H9 (cell line): ENCODE measurements around the gene RPGR. TPM values are rescaled to one million over a fixed set of nuclear protein-coding genes. Genes with fewer than 3 reads are reported as not detected.

Experiments used
- DNase-seq: peaks from one replicate; pipeline ENCODE4 v3.0.0-alpha.2; 2017
- H2AFZ ChIP-seq: one replicate; pipeline ENCODE4 v1.6.1; 2013; ENCODE audit warnings: mild to moderate bottlenecking, low read length, control low read depth, moderate library complexity
- H2AK5ac ChIP-seq: 2 replicates; pipeline ENCODE4 v1.6.1; 2013; ENCODE audit warnings: low read length, control low read depth, mixed read lengths; ENCODE audit not compliant: insufficient read length
- H2BK120ac ChIP-seq: one replicate; pipeline ENCODE4 v1.6.1; 2013; ENCODE audit warnings: low read depth, mild to moderate bottlenecking, low read length, control low read depth, inconsistent platforms; ENCODE audit not compliant: poor library complexity, severe bottlenecking
- H2BK12ac ChIP-seq: 2 replicates; pipeline ENCODE4 v1.6.1; 2013; ENCODE audit warnings: low read length, control low read depth, mixed read lengths, low read depth; ENCODE audit not compliant: insufficient read length
- H2BK15ac ChIP-seq: 2 replicates; pipeline ENCODE4 v1.6.1; 2013; ENCODE audit warnings: low read depth, low read length, control low read depth
- H2BK20ac ChIP-seq: one replicate; pipeline ENCODE4 v1.6.1; 2013; ENCODE audit warnings: low read depth, mild to moderate bottlenecking, low read length, control low read depth, inconsistent platforms; ENCODE audit not compliant: poor library complexity, severe bottlenecking
- H2BK5ac ChIP-seq: 2 replicates; pipeline ENCODE4 v1.6.1; 2013; ENCODE audit warnings: low read length, control low read depth, mixed read lengths; ENCODE audit not compliant: insufficient read length
- H3K14ac ChIP-seq: 2 replicates; pipeline ENCODE4 v1.6.1; 2013; ENCODE audit warnings: low read length, control low read depth; ENCODE audit not compliant: insufficient read depth
- H3K18ac ChIP-seq: 2 replicates; pipeline ENCODE4 v1.6.1; 2013; ENCODE audit warnings: low read depth, mild to moderate bottlenecking, mixed read lengths, low read length, control low read depth; ENCODE audit not compliant: insufficient read length
- H3K23ac ChIP-seq: 2 replicates; pipeline ENCODE4 v1.6.1; 2013; ENCODE audit warnings: low read length, control low read depth, mixed read lengths, low read depth; ENCODE audit not compliant: insufficient read length
- H3K23me2 ChIP-seq: 2 replicates; pipeline ENCODE4 v1.6.1; 2013; ENCODE audit warnings: low read depth, mild to moderate bottlenecking, mixed read lengths, low read length, control low read depth; ENCODE audit not compliant: insufficient read length, poor library complexity, severe bottlenecking
- H3K27ac ChIP-seq: 2 replicates; pipeline ENCODE4 v1.5.1; 2013; ENCODE audit warnings: low read length, control low read depth, mixed read lengths, low read depth; ENCODE audit not compliant: insufficient read length
- H3K27me3 ChIP-seq: 2 replicates; pipeline ENCODE4 v1.6.1; 2013; ENCODE audit warnings: low read length, control low read depth, inconsistent platforms; ENCODE audit not compliant: insufficient read depth
- H3K4ac ChIP-seq: 2 replicates; pipeline ENCODE4 v1.6.1; 2013; ENCODE audit warnings: low read depth, mild to moderate bottlenecking, control low read depth, inconsistent platforms, low read length, moderate library complexity
- H3K4me1 ChIP-seq: 2 replicates; pipeline ENCODE4 v1.6.1; 2013; ENCODE audit warnings: low read length, control low read depth, inconsistent platforms; ENCODE audit not compliant: insufficient read depth
- H3K4me2 ChIP-seq: 2 replicates; pipeline ENCODE4 v1.6.1; 2013; ENCODE audit warnings: low read length, control low read depth, mixed read lengths; ENCODE audit not compliant: insufficient read length, insufficient read depth
- H3K56ac ChIP-seq: 2 replicates; pipeline ENCODE4 v1.6.1; 2013; ENCODE audit warnings: low read depth, mild to moderate bottlenecking, mixed read lengths, low read length, control low read depth; ENCODE audit not compliant: insufficient read length
- H3K79me1 ChIP-seq: 2 replicates; pipeline ENCODE4 v1.6.1; 2013; ENCODE audit warnings: low read depth, mild to moderate bottlenecking, moderate library complexity, low read length, control low read depth, inconsistent platforms; ENCODE audit not compliant: insufficient read depth, poor library complexity, severe bottlenecking
- H3K79me2 ChIP-seq: 2 replicates; pipeline ENCODE4 v1.6.1; 2013; ENCODE audit warnings: low read length, control low read depth, inconsistent platforms; ENCODE audit not compliant: insufficient read depth
- H3K9ac ChIP-seq: 2 replicates; pipeline ENCODE4 v1.6.1; 2013; ENCODE audit warnings: low read length, control low read depth, mixed read lengths; ENCODE audit not compliant: insufficient read length; ENCODE audit errors: extremely low read depth
- H3K9me3 ChIP-seq: one replicate; pipeline ENCODE4 v1.6.1; 2013; ENCODE audit warnings: low read depth, low read length, inconsistent platforms; ENCODE audit not compliant: control insufficient read depth
- H3T11ph ChIP-seq: one replicate; pipeline ENCODE4 v1.6.1; 2013; ENCODE audit warnings: mild to moderate bottlenecking, low read length, control low read depth, inconsistent platforms
- H4K20me1 ChIP-seq: one replicate; pipeline ENCODE4 v1.6.1; 2013; ENCODE audit not compliant: control insufficient read depth, insufficient read length, insufficient read depth
- H4K5ac ChIP-seq: 2 replicates; pipeline ENCODE4 v1.6.1; 2013; ENCODE audit warnings: low read depth, mild to moderate bottlenecking, mixed read lengths, low read length, control low read depth; ENCODE audit not compliant: insufficient read length
- H4K8ac ChIP-seq: replicated peaks from 2 replicates; pipeline ENCODE4 v1.6.1; 2013; ENCODE audit warnings: low read length, control low read depth, mixed read lengths, low read depth; ENCODE audit not compliant: insufficient read length
- H4K91ac ChIP-seq: 2 replicates; pipeline ENCODE4 v1.6.1; 2013; ENCODE audit warnings: low read depth, mild to moderate bottlenecking, moderate library complexity, mixed read lengths, low read length, control low read depth; ENCODE audit not compliant: insufficient read length
- H3K27ac Mint-ChIP-seq, 3 experiments: 2 replicates in 2 of 3; 3 replicates in 1 of 3; pipeline ENCODE4 v1.8.0; 2020 to 2021; ENCODE audit warnings: mixed read lengths in 3 of 3, mild to moderate bottlenecking in 1 of 3, moderate library complexity in 1 of 3
- H3K27me3 Mint-ChIP-seq: 2 replicates; pipeline ENCODE4 v1.8.0; 2021; ENCODE audit warnings: low read depth, mild to moderate bottlenecking, moderate library complexity, mixed read lengths
- H3K36me3 Mint-ChIP-seq, 3 experiments: 2 replicates in 2 of 3; 3 replicates in 1 of 3; pipeline ENCODE4 v1.8.0; 2020 to 2021; ENCODE audit warnings: low read depth in 3 of 3, mixed read lengths in 3 of 3; ENCODE audit not compliant: insufficient read depth in 1 of 3
- H3K4me1 Mint-ChIP-seq, 2 experiments: 2 replicates each; pipeline ENCODE4 v1.8.0; 2020; ENCODE audit warnings: mixed read lengths in 2 of 2
- H3K4me3 Mint-ChIP-seq, 2 experiments: 2 replicates in 1 of 2; 3 replicates in 1 of 2; pipeline ENCODE4 v1.8.0; 2020 to 2021; ENCODE audit warnings: mild to moderate bottlenecking in 2 of 2, mixed read lengths in 2 of 2, moderate library complexity in 1 of 2
- H3K9me3 Mint-ChIP-seq, 2 experiments: 2 replicates in 1 of 2; 3 replicates in 1 of 2; pipeline ENCODE4 v1.8.0; 2020; ENCODE audit warnings: mild to moderate bottlenecking in 2 of 2, mixed read lengths in 2 of 2, moderate library complexity in 1 of 2
- WGBS: extraction: QIAGEN DNeasy Blood & Tissue Kit; methylation state at CpG from one replicate; pipeline ENCODE4 v1.1.7; 2013; ENCODE audit warnings: missing lambda C conversion rate, low lambda C conversion rate, mixed read lengths; ENCODE audit not compliant: insufficient read length; ENCODE audit errors: extremely low coverage; 5-methylcytosine and 5-hydroxymethylcytosine counted together
- total RNA-seq: library from RNA; stranded (reverse); gene quantifications from 2 replicates; pipeline ENCODE4 v1.2.1, GENCODE V29; 2021
- TF ChIP-seq, protein P1 (sequence below): fragments of 200-600 bp; sonication (generic); conservative IDR thresholded peaks from 3 replicates; pipeline ENCODE4 v1.8.0; 2021; ENCODE audit warnings: antibody characterized with exemption, mild to moderate bottlenecking

The RPGR gene
- total RNA-seq, 1 experiment from 2014 or later = 7.3 TPM

GRCh38 chrX:38304010-38304409, 23.3 kb downstream of the RPGR start:
- Histone ChIP-seq H2AK5ac (no peak overlapping the region), H3K56ac (no peak overlapping the region), H3K4me2 (no peak overlapping the region), H3K9ac (no peak overlapping the region), H3K14ac (no peak overlapping the region), H3K23ac (no peak overlapping the region), H3T11ph (no peak overlapping the region), H2AFZ (no peak overlapping the region), H3K4ac (no peak overlapping the region), H2BK15ac (no peak overlapping the region), H3K23me2 (no peaks in the 10 kb centered on the region), H2BK20ac (no peak overlapping the region), H4K91ac (no peak overlapping the region), H3K79me1 (no peaks in the 10 kb centered on the region), H2BK120ac (no peak overlapping the region), H4K8ac (no peak overlapping the region), H3K18ac (no peak overlapping the region), H3K4me1 (no peaks in the 10 kb centered on the region), H3K27ac (no peak overlapping the region), H4K5ac (no peak overlapping the region), H2BK5ac (no peak overlapping the region), H4K20me1 (no peaks in the 10 kb centered on the region), H3K27me3 (no peaks in the 10 kb centered on the region), H2BK12ac (no peak overlapping the region), H3K79me2 (no peaks in the 10 kb centered on the region), H3K9me3 (no peaks in the 10 kb centered on the region)
- H3K36me3 Mint-ChIP-seq = peaks cover 0 to 3% (median 2%) of the 10 kb centered on the region in 3 experiments; a peak in 2 of 7 replicates
- no peaks in the 10 kb centered on the region for H3K4me1 Mint-ChIP-seq
- no peaks in the 10 kb centered on the region for H3K27me3 Mint-ChIP-seq
- H3K9me3 Mint-ChIP-seq = peaks cover 18 to 38% of the 10 kb centered on the region in 2 experiments
- no peak for DNase-seq
- H3K27ac Mint-ChIP-seq = no peak overlapping the region
- WGBS = no CpG with 5 or more reads among the region's 4 CpGs
- TF ChIP-seq, protein P1, sequence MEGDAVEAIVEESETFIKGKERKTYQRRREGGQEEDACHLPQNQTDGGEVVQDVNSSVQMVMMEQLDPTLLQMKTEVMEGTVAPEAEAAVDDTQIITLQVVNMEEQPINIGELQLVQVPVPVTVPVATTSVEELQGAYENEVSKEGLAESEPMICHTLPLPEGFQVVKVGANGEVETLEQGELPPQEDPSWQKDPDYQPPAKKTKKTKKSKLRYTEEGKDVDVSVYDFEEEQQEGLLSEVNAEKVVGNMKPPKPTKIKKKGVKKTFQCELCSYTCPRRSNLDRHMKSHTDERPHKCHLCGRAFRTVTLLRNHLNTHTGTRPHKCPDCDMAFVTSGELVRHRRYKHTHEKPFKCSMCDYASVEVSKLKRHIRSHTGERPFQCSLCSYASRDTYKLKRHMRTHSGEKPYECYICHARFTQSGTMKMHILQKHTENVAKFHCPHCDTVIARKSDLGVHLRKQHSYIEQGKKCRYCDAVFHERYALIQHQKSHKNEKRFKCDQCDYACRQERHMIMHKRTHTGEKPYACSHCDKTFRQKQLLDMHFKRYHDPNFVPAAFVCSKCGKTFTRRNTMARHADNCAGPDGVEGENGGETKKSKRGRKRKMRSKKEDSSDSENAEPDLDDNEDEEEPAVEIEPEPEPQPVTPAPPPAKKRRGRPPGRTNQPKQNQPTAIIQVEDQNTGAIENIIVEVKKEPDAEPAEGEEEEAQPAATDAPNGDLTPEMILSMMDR = peak; percentile 55
- no peak overlapping the region for H3K4me3 Mint-ChIP-seq
